HFFc6 (cell line): Measurements from ENCODE around the gene NKD2. TPM values are rescaled to one million over a fixed set of nuclear protein-coding genes. Genes with fewer than 3 reads are reported as not detected.

Source experiments
- DNase-seq: peaks from one replicate; pipeline ENCODE4 v3.0.0-alpha.2; 2018
- H3K27ac Mint-ChIP-seq: 2 replicates; pipeline ENCODE4 v1.8.0; 2020; ENCODE audit warnings: mild to moderate bottlenecking, mixed read lengths
- H3K27me3 Mint-ChIP-seq: 2 replicates; pipeline ENCODE4 v1.8.0; 2021; ENCODE audit warnings: mild to moderate bottlenecking, moderate library complexity, mixed read lengths; ENCODE audit not compliant: insufficient read depth
- H3K36me3 Mint-ChIP-seq: 2 replicates; pipeline ENCODE4 v1.8.0; 2021; ENCODE audit warnings: low read depth, mixed read lengths
- H3K4me1 Mint-ChIP-seq: 2 replicates; pipeline ENCODE4 v1.8.0; 2020; ENCODE audit warnings: low read depth, mixed read lengths
- H3K4me3 Mint-ChIP-seq: 2 replicates; pipeline ENCODE4 v1.8.0; 2020; ENCODE audit warnings: mild to moderate bottlenecking, moderate library complexity, mixed read lengths
- H3K9me3 Mint-ChIP-seq: 2 replicates; pipeline ENCODE4 v1.8.0; 2020; ENCODE audit warnings: mild to moderate bottlenecking, mixed read lengths
- total RNA-seq, 6 experiments: library from RNA; stranded (reverse); fragmentation: NEBNext Ultra II Directional; extraction: Animal tissue kit (Norgen Biotek cat#: 25700); gene quantifications; 2 replicates in 1 of 6; 3 replicates in 5 of 6; pipeline ENCODE4 v1.2.3, GENCODE V29; 2021
- TF ChIP-seq, protein P1 (sequence below): fragments of 200-600 bp; sonication (generic); IDR thresholded peaks from 2 replicates; pipeline ENCODE4 v1.5.0; 2021; ENCODE audit warnings: antibody characterized with exemption, mild to moderate bottlenecking

Gene NKD2
- total RNA-seq, 6 experiments from 2014 or later: not detected

DNA sequence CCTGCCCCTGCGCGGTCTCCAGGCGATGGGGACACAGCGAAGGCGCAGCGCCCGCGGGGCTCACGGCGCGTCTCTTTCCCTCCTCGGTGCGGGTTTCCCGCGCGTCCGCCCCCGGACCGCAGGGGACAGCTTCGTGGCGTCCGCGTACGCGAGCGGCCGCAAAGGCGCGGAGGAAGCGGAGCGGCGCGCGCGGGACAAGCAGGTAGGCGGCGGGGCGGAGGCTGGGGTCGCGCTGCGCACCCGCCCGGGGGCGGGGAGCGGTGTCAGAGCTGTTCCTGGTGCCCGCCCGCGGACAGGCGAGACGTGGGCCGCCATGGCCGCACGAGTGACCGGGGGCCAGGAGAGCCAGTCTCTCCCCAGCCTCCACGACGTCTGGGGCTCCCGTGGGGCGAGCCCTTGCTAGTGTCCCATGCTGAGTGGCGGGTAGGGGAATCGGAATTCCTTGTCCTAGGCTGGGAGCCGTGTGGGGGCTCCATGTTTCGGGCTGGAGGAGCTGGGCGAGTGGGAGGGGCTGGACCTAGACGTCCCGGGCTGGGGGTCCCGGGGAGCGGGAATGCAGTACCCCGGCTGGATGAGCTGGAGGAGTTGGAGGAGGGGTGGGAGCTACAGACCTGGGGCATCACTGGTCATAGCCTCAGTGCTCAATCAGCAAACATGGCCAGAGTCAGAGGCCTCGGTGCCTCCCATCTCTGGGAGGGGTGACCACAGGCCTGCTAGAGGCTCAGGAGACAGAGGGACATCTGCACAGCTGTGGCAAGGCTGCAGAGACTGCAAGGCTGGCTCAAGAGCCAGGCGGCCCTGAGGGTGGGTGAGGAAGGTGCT, 968 bp downstream of the NKD2 start:
- H3K27me3 Mint-ChIP-seq: peaks cover 53% of the 10 kb centered on the region
- H3K4me3 Mint-ChIP-seq: no peak overlapping the region
- H3K36me3 Mint-ChIP-seq: no peaks in the 10 kb centered on the region
- no peaks in the 10 kb centered on the region for H3K9me3 Mint-ChIP-seq
- TF ChIP-seq, protein P1, sequence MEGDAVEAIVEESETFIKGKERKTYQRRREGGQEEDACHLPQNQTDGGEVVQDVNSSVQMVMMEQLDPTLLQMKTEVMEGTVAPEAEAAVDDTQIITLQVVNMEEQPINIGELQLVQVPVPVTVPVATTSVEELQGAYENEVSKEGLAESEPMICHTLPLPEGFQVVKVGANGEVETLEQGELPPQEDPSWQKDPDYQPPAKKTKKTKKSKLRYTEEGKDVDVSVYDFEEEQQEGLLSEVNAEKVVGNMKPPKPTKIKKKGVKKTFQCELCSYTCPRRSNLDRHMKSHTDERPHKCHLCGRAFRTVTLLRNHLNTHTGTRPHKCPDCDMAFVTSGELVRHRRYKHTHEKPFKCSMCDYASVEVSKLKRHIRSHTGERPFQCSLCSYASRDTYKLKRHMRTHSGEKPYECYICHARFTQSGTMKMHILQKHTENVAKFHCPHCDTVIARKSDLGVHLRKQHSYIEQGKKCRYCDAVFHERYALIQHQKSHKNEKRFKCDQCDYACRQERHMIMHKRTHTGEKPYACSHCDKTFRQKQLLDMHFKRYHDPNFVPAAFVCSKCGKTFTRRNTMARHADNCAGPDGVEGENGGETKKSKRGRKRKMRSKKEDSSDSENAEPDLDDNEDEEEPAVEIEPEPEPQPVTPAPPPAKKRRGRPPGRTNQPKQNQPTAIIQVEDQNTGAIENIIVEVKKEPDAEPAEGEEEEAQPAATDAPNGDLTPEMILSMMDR: no peak
- DNase-seq: no peak
- no peaks in the 10 kb centered on the region for H3K4me1 Mint-ChIP-seq
- no peak overlapping the region for H3K27ac Mint-ChIP-seq

DNA sequence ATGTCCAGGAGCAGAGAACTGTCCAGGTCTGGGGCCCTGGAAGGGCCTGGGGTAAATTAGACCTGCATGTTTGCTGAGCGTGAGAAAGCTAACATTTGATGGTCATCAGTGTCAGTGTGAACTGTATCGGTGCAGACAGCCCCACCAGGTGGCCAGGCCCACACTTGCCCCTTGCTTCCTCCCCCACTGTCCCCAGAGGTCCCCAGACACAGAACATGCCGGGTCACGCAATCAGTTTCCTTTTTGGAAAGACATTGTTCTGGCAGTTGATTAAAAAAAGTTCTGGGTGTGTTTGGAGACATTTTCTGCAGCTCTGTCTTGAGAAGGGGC, 1.5 kb downstream of the NKD2 start:
- TF ChIP-seq, protein P1: no peak; the same call in 1 of the 2 replicates
- Mint-ChIP-seq H3K36me3 (no peaks in the 10 kb centered on the region), H3K4me3 (no peak overlapping the region)

GRCh38 chr5:1010641-1011046, 2.0 kb downstream of the NKD2 start:
- Mint-ChIP-seq H3K36me3 (no peaks in the 10 kb centered on the region), H3K4me3 (no peak overlapping the region), H3K27me3 (peaks cover 58% of the 10 kb centered on the region), H3K4me1 (no peaks in the 10 kb centered on the region), H3K27ac (no peak overlapping the region), H3K9me3 (no peaks in the 10 kb centered on the region)
- no peak for DNase-seq
- TF ChIP-seq, protein P1: no peak

More for the DNA sequence above, 1.5 kb downstream of the NKD2 start:
- no peak overlapping the region for H3K27ac Mint-ChIP-seq
- DNase-seq: no peak
- H3K27me3 Mint-ChIP-seq: peaks cover 55% of the 10 kb centered on the region
- no peaks in the 10 kb centered on the region for H3K4me1 Mint-ChIP-seq
- H3K9me3 Mint-ChIP-seq: no peaks in the 10 kb centered on the region

- no peak for DNase-seq
- Mint-ChIP-seq H3K27me3 (peaks cover 58% of the 10 kb centered on the region), H3K9me3 (no peaks in the 10 kb centered on the region), H3K4me1 (no peaks in the 10 kb centered on the region), H3K36me3 (no peaks in the 10 kb centered on the region), H3K4me3 (no peak overlapping the region), H3K27ac (no peak overlapping the region)
- TF ChIP-seq, protein P1: peak; percentile 55
Measured at GRCh38 chr5:1011226-1011631, 2.6 kb downstream of the NKD2 start.

- no peak overlapping the region for H3K27ac Mint-ChIP-seq
- no peak overlapping the region for H3K4me3 Mint-ChIP-seq
Measured at GRCh38 chr5:1011741-1012312, 3.2 kb downstream of the NKD2 start.

More at GRCh38 chr5:1011741-1012312, 3.2 kb downstream of the NKD2 start:
- Mint-ChIP-seq H3K27me3 (peaks cover 59% of the 10 kb centered on the region), H3K4me1 (no peaks in the 10 kb centered on the region), H3K9me3 (no peaks in the 10 kb centered on the region), H3K36me3 (no peaks in the 10 kb centered on the region)
- TF ChIP-seq, protein P1: no peak
- no peak for DNase-seq
